ENCODE measurements around the gene GRPEL1.

The GRPEL1 gene

GRCh38 chr4:7023901-7024300 is 44.0 kb downstream of the GRPEL1 start:
- no peak for DNase-seq (ENCODE audit: low read depth, low spot score)

DNA sequence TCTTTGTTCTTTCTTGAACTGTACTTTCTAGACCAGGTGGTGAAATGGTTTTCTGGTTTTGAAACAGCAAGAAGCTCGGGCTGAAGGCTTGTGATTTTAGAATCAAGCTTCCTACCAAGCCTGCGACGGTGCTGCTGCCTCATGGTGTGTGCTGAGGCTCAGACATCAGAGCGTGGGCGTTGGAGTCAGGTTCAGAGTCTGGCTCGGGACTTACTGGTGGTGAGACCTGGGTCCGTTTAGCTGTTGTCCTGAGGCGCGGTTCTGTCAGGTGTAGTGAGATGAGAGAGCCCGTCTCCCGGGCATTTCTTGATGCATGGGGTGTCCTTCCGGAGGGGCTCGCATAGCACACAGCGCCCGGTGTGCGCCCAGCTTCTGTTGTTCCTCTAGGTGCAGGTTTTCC is 44.4 kb downstream of the GRPEL1 start:
- DNase-seq (ENCODE audit: low read depth, low spot score), result no peak

- DNase-seq (ENCODE audit: low read depth, low spot score), result no peak
Measured at GRCh38 chr4:7021930-7022664, 45.8 kb downstream of the GRPEL1 start.

DNA sequence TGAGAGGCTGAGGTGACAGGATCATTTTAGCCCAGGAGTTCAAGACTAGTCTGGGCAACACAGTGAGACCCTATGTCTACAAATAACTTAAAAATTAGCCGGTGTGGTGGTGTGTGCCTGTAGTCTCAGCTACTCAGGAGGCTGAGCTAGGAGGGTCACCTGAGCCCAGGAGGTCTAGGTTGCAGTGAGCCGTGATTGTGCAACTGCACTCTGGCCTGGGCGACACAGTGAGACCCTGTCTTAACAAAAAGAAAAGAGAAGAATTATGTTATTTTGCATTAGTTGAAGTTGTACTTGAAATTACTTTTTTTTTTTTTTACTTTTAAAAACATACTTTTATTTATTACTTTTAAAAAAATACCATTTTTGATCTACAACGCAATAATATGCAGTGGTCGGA is 46.5 kb downstream of the GRPEL1 start:
- no peak for DNase-seq (ENCODE audit: low read depth, low spot score)

- no peak for DNase-seq (ENCODE audit: low read depth, low spot score)
Measured at GRCh38 chr4:7020856-7021255, 47.0 kb downstream of the GRPEL1 start.

DNA sequence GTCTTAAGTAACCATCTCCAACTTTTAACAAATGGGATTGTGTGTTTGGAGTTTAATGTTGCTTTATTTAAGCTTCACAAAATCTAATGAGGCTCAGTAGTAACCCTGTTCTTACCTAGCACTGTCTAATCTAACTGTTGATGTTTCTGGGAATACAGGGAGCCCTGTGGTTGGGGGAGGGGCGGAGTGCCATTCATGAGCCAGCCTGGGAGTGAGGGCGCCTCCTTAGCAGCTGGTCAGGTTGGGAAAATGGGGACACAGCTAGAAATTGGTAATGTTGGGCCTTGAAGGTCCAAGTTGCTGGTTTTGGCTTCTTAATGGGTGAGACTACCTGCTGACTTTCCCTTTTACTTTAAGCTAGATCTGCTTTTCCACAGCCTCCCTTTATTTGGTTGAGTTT is 47.6 kb downstream of the GRPEL1 start:
- no peak for DNase-seq (ENCODE audit: low read depth, low spot score)

- DNase-seq (ENCODE audit: low read depth, low spot score), result no peak
Measured at GRCh38 chr4:7019367-7019766, 48.5 kb downstream of the GRPEL1 start.

DNA sequence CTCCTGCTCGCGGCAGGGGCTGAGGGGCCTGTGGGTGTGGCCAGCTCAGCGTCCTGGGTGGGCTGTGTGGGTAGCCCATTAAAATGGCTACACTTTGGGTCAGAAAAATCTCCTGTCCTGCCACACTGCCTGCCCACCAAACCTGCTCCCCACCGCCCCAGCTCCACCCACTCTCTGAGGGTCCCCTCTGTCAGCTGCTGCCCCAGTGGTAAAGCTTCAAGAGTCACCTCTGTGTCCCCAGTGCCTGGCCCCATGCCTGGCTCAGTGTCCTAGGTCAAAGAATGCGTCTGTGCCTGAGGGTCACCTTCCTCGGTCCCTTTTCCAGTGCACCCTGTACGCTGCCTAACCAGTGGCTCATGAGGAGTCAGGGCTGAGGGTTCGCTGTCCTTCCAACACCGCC is 49.6 kb downstream of the GRPEL1 start:
- DNase-seq (ENCODE audit: low read depth, low spot score), result no peak

- DNase-seq (ENCODE audit: low read depth, low spot score), result no peak
Measured at GRCh38 chr4:7017446-7018048, 50.3 kb downstream of the GRPEL1 start.

DNA sequence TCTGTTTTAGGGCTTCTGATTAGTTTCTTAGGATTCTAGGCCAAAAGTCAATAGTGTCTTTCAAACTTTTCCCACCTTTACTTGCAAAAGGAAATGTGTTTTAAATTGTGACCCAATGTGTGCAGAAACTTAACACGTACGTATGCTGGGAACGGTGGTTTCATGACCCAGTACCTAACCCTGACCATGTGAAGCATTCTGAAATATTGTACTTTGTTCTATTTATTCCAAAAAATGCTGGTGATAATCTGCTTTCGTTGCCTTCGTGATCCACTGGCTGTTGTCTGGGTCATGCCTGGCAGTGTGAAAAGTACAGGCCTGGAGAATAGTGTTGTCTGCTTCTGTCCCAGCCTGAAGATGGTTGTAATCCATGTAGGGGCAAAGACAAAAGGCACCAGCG is 51.4 kb downstream of the GRPEL1 start:
- no peak for DNase-seq (ENCODE audit: low read depth, low spot score)

- DNase-seq (ENCODE audit: low read depth, low spot score), result no peak
Measured at GRCh38 chr4:7016086-7016485, 51.8 kb downstream of the GRPEL1 start.

GRCh38 chr4:7015383-7016035 is 52.4 kb downstream of the GRPEL1 start:
- DNase-seq (ENCODE audit: low read depth, low spot score), result no peak

GRCh38 chr4:7014815-7015214 is 53.0 kb downstream of the GRPEL1 start:
- DNase-seq (ENCODE audit: low read depth, low spot score), result no peak

GRCh38 chr4:7013175-7013574 is 54.7 kb downstream of the GRPEL1 start:
- DNase-seq (ENCODE audit: low read depth, low spot score), result no peak

DNA sequence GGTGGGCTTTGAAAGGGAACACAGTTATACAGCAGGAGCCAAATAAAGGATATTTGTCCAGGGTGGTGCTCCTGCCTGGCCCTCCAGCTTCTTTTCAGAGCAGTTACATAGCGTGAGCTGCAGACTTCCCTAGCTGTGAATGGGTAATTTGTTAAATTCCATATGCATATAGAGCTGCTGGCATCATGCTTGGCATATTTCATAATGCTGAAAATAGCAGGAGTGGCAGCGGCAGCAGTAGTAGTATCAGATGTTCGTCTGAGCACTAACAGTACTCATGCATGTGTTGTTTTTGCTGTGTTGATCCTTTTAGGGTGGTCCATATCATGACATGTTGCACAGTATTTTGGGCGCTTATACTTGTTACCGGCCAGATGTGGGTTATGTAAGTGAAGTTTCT is 58.3 kb downstream of the GRPEL1 start:
- no peak for DNase-seq (ENCODE audit: low read depth, low spot score)
